Stimulated activated CD4-positive, alpha-beta T cell treated with anti-CD3 and anti-CD28 coated beads, Interleukin-4, amount 100 ng/mL, for 1 hour (primary cell): ENCODE measurements around the gene GRM8.
"Not testable (repeated sequence)": the region's sequence is repeated elsewhere in the genome, so short reads cannot be mapped to it uniquely, and the experiment has no call there.

ENCODE experiments used
- DNase-seq: peaks from one replicate; pipeline ENCODE4 v3.0.0-alpha.2; 2020

GRM8 gene

DNA sequence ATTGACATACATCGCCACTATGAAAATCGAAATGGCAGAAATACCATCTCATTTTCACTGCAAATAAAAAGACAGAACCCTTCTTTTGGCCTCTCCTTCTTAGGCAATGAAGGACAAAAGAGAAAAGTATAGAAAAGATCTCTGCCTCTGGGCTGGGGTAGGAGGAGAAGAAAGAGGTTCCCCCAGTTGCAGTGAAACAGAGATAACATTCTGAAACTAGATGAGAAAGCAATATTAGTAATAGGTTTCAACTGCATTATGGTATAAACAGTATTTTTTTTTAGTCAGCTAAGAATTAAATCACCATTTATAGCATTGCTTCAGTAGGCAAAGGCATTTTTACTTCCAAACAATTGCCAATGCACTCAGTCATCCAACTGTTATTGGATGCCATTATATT is 347.5 kb downstream of the GRM8 start:
- not testable (repeated sequence) for DNase-seq

DNA sequence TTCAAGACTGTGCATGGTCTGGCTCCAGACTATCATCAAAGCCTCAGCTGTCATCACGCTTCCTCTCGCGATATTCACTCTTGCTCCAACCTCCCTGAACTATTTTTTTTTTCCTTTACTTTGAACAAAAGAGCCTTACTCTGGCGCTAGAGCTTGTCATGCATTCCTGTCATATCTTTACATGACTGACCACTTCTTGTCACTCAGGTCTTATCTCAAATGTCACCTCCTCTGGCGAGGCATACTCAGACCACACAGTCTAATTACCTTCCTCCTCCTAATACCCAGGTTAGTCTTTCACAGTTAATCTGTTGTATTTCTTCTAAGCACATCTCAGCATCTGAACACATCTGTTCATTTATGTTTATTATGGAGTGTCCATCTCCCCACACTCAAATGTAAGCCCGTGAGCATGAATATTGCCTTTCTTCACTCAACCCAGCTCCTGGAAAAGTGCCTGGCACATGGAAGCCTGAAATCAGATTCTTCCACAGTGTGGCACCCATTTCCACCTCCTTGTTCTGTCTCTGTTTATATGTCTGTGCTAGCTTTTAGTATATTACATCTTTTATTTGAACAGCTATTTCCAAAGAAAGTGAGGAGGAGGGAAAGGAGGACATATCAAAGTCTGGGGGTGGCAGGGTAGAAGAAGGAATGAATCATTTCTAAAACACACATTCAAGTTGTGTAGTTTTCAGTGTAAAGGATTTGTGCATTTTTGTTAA is 351.5 kb downstream of the GRM8 start:
- DNase-seq = not testable (repeated sequence)

DNA sequence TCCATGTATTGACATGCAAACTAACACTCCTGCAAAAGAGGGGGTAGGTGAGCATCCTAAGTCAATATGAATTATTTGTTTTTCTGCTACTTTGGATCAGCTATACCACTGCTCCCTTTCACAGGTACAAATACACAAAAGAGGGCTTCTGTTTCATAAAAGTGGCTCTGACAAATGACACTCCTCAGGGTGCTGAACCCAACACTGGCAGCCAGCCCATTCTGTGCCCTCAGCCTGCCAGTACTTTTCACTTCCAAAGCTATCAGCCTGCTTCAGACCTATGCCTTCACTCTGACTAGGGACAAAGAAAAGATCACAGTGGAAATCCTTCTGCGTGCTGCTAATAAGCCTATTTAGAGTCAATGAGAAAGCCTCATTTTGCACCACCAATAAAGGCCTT is 364.8 kb downstream of the GRM8 start:
- DNase-seq = not testable (repeated sequence)

DNA sequence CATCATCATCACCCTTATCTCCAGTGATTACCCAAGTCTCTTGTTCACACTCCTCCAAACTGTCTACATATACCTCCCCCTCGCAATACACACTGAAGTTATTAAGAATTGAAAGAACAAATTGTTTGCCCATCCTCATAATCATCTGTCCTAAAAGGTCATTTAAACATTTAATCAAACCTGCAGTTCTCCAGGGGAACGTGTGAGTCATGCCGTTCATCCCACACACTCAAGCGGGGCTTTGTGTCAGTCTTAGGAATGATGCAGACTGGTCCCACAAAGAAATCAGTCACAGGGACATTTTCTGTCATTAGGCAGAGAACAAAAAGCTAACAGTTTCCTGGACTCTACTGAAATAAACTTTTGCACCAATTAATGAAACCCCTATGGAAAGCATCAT is 365.2 kb downstream of the GRM8 start:
- not testable (repeated sequence) for DNase-seq

DNA sequence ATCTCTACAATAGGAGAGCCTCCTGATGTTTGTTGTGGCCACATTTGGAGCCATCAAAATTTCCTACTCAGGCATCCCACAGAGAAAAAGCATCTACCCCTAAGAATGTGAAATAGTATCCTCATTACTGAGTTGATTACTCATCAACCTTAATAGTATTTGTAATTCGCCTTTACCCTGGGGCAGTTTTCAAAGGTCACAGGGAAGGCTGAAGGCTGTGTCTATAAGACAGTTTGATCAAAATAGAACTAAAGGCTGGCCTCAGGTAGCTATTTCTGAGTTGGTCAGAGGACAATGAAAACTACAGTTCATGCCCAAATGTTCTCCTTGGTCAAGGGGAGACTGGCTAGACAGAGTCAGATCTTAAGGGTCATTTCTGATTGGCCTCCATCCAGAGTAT is 370.0 kb downstream of the GRM8 start:
- DNase-seq = not testable (repeated sequence)

DNA sequence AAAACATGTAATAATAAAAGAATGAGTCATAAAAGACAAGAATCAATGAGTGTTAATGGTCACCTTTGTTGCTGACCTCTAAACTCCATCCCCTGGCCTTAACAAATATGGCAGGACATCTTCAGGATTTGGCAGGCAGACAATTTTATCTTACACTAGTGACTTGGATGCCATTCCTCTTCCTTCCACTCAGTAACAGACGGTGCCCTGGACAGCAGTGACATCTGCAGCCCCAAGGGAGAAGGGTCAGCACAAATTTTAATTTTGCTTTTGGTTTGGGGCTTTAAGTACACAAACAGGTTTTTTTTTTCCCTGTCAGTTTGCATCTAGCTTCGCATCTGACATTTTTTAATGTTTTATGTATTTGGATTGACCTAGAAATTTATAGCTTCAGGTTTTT is 370.8 kb downstream of the GRM8 start:
- DNase-seq = not testable (repeated sequence)

DNA sequence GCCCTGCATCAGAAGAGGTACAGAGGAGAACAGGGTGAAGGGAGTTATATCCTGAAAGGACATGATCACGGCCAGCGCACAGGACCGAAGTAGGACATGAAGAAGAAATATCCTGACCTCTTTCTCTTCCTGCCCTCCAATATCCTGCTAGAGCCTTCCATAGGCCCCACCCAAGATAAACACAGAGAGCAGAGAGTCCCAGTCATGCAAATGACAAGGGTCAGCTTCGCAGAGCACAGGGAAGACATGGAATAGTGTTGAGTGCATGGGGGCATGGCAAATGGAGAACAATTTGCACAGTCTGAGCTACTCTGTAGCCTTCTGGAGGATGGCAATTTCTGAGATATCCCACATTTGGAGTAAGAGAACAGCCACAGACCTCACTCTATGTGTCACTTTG is 371.4 kb downstream of the GRM8 start:
- no peak for DNase-seq

DNA sequence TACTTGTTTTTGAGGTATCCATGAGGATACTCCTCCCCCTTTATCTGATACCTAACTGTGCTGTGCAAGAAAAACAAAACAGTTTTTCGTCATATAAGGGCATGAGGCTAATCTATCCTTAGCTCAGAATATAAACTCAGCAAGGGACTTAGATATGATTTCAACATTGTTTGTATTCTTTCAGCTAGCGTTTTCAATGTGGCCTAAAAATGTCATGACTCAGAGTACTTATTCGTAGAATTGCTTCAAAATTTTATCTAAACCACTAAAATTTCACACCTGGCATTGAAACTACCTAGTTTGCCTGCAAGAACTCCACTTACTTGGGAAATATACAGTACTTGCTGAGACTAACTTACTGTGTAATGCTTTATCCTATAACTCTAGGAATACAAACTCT is 376.2 kb downstream of the GRM8 start:
- not testable (repeated sequence) for DNase-seq

DNA sequence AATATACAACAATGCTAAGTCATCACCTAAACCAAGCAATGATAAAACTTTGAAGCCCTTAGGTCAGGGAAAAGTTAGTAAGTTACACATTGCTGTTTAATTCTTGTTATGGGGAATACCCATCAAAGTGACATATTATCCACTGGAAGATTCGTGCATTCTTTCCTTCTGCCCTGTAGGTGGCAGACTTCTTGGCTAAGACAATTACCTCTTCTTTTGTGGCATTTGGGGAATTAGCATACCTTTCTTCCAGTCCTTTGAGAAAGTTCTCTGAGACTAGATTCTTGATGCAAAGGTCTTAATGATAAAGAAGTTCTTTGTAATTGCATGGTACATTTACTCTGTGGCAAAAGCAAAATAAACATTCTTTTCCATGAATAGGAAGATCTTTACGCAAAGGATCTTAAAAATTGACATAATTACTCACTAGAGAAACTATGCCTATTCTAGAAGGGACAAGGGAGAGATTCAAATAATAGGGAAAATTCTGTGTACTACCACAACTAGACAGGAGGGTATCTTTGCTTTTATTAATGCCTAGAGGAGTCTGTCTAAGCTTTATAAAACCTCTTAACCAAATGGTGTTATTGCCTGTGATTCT is 395.9 kb downstream of the GRM8 start:
- no peak for DNase-seq

DNA sequence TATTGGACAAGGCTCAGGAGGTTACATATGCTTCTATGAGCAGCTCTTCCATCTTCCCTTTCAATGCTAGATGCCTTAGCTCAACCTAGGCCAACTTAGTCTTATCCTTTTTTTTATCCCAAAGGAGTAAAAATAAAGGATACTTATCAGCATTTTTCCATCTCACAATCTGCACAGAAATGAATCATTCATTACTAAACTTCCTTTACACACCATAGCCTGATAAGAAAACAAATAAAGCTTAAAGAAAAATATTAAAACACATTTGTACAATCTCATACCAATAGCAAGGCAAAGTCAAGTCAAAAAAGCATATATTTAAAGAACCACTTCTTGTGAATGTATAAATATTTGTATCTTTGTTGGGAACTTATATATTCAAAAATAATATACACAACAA is 407.4 kb downstream of the GRM8 start:
- no peak for DNase-seq

DNA sequence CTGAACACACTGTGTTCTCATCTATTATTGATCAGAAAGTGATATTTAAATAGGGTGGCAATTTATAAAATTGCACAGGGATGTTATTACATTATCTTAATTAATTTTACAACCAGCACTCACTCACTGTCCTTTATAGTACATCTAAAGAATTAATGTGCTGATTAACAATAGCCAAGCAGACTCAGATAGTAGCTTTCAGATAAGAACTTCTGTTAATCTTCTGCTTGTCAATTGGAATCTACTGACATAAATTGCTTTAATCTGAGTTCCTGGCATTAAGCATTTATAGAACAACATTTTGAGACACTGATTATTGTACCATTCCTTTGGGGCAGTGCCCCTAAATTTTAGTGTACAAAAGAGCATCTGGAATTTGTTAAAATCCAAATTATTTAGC is 408.9 kb downstream of the GRM8 start:
- DNase-seq = no peak

DNA sequence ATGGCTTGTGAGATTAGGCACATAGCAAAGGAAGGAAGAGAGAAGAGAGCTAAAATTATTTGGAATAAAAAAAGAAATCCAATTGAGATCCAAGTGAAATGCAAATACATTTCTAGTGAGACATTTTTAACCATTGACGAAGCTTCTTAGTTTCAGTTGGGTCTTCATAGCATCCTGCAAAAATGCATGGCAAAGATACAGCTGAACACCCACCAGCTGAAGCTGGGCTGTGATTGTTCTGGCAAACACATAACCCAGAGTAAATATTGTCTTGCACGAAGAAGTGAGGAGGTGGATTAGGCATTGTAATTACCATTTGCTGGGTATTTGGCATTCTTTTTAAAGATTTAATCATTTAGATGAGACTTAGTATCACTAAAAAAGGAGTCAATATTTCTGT is 409.4 kb downstream of the GRM8 start:
- no peak for DNase-seq

DNA sequence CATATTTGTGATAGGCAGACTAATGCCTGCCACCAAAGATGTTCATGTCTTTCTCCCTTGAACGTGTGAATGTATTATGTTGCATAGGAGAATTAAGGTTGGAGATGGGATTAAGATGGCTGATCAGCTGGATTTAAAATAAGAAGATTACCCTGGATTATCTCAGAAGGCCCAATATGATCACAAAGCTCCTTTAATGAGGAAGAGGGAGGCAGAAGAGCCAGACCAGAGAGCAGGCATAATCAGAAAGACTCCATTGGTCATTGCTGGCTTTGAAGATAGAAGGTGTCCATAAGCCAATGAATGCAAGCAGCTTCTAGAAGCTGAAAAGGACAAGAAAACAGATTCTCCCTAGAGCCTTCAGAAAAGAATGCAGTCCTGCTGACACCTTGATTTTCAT is 410.3 kb downstream of the GRM8 start:
- no peak for DNase-seq

DNA sequence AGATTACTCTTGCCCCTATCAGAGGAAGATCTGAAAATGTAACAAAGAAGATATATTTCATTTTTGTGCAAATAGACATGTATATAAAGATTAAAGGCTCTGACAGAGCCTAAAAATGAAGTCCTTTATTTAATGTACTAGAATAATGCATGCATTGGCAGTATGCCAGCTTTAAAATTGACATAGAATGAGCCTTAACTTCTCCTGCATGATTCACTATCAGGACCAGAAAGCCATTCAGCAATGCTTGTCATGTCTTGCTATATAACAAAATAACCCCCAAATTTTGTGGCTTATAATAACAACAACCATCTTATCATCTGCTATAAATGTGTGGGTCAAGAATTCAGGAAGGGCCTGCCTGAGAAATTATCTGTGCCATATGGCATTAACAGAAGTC is 411.9 kb downstream of the GRM8 start:
- no peak for DNase-seq

DNA sequence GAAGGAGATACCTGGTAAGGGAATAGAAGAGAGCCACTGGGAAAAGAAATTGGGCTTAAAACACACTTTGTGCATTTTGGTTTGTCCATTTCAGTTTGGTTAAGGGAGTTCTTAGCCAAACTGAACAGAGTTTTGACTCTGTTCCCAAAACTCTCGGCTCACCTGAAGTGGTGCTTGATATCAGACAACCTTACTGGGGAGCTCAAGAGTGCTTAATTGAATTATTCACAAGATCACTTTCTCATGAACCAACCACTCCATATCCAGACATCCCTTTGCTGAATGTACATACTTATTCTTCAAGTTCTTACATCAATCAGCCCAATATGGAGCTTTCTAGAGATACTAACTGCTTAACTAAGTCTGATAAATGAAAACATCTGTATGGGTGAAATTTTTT is 413.1 kb downstream of the GRM8 start:
- DNase-seq = no peak

DNA sequence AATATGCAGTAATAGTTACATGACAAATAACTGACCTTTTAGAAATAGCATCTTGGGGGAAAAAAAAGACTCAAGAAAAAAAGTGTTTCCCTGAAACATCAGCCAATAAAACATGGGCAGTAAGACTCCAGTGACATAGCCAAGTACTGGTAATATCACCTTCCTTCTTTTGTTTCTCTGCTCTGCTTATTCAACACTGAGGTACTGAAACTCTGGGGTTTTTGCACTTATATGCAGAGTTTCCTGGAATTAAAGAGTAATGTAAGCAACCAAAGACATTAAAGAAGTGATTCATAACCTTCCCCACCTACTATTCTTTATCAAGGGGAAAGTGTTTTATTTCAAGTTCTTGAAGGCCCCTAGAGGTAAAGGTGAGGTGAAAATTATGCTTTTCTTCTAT is 414.5 kb downstream of the GRM8 start:
- no peak for DNase-seq

DNA sequence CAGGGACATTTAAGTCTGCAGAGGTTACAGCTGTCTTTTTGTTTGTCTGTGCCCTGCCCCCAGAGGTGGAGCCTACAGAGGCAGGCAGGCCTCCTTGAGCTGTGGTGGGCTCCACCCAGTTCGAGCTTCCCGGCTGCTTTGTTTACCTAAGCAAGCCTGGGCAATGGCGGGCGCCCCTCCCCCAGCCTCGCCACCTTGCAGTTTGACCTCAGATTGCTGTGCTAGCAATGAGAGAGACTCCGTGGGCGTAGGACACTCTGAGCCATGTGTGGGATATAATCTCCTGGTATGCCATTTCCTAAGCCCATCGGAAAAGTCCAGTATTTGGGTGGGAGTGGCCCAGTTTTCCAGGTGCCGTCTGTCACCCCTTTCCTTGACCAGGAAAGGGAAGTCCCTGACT is 421.5 kb downstream of the GRM8 start:
- DNase-seq = not testable (repeated sequence)

DNA sequence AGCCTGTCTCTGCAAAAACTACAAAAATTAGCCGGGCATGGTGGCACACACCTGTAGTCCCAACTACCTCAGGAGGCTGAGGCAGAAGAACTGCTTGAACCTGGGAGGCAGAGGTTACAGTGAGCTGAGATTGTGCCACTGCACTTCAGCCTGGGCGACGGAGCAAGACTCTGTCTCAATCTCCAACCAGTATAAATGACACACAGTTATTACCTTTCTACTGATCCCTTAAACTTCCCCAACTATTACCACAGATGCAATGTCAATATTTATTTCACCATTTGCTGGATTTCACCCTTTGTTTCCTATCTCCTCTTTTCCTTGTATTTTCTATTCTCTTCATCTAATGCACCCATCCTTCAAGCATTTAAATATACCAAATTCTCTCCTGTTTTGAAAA is 431.8 kb downstream of the GRM8 start:
- DNase-seq = no peak

DNA sequence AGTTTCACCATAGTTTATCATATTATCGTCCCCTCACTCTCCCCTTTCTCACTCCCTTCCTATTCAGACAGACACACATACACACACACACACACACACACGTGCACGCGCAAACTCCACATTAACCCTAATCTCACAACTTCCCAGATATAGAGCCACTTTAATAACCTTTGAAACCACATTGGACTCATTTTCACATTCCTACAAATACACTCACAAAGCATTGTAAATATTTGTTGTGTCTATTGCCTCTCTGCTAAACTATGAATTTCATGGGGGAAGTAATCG is 433.6 kb downstream of the GRM8 start:
- DNase-seq = no peak

DNA sequence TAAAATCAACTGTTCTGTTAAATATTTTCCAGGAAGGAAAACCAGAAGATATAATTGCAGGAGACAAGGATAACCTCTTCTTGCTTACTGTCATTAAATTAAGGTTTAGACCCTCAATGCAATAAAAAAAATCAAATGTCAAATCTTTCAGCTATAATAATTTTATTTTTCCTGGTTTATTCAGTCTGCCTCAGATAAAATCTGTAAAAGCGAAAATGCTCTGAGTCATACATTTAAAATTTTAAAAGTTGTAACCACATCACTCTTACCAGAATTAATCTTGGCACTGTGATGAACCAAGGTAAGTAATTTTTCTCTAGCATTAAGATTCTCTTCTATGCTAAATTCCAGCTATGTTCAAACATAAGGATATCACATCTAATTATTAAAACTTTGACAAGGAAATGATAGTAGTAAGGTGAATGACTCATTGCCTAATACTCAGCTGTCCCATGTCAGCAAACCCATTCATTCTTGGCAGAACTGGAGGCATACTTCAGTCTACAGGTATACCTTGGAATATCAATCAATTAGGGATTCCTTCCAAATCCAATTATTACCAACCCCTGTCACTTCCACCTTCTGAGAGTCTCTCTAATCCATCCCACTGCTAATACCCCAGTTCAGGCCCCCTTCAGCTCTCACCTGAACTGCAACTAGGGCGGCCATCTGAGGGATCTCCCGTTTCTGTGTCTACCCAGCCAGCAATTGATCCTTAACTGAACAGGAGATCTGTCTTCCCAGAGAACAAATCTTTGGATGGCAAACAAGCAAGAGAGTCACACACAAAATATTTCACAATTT is 434.1 kb downstream of the GRM8 start:
- DNase-seq = no peak

DNA sequence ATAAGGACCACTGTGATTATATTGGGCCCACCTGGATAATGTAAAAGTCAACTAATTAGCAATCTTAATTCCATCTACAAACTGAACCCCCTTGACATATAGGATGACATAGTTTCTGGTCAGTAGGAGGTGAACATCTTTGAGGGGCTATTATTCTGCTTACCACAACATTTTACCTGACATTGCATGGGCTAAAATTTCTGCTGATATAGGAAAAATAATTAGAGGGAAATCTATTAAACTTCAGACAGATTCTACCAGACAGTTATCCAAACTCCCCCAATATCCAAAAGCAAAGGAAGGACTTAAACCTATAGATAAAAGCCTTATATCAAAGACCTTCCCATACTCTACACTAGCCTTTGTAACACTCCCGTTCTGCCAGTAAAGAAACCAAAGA is 443.6 kb downstream of the GRM8 start:
- no peak for DNase-seq

DNA sequence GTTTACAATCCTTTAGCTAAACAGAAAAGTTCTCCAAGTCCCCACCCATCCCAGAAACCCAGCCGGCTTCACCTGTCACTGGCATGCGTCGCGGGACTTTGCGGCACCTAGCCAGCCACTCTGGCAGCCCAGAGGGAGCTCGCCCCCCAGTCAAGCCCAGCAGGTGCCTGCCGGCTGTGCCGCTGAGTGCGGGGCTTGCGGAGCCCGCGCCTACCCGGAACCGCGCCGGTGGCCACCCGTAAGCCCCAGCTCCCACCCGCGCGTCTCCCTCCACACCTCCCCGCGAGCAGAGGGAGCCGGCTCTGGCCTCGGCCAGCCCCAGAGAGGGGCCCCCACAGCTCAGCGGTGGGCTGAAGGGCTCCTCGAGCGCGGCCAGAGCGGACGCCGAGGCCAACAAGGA is 446.1 kb downstream of the GRM8 start:
- no peak for DNase-seq

DNA sequence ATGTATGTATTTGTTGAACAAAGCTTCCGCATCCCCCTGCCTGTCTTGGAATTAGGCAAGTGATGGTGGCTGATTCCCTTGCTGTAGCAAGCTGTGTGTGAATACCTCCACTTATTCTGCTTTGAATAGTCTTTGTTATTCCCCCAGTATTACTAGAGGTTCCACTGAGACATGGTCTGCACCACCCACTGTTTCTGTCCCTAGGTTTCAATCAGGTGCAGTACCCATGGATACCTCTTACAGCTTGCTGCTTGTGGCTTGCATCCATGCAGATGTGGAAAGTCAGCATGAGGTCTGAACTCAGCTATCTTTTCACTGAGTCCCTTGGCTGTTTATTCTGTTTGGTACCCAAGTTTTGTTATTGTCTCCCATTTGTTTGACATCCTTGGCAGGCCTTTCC is 447.4 kb downstream of the GRM8 start:
- no peak for DNase-seq

DNA sequence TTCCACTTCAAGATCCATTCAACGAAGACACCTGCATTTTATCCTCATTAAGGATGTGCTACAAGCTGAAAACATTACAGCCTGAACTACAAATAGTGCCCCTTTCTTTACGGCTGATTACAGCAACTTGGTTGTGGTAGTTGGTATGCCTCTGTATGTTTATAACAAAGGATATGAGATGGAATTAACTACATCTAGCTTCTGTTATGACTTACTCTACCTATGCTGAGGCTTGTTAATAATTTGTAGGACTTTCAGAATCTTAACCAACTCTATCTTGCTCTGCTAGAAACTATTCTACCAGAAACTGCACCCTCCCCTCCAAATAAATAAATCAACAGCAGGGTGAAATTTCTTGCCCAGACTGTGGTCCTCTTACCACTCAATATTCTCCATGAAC is 448.1 kb downstream of the GRM8 start:
- no peak for DNase-seq

DNA sequence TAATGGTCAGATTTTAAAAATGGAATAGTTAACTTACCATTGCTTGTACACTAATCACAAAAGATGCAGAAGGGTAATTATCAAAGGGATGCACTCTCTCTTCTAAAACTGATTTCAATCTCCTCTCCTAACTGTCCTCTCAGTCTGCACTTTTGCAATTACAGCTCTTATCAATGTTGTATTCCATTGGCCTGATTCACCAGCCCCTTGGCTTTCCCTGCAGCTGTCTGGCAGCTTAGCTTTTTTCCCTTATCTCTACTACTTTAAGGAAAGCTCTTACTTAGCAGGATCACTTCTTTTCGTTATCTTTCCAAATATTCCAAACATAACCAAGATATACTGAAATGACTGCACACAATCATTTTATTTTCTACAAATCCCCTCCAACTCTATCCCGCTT is 448.8 kb downstream of the GRM8 start:
- no peak for DNase-seq
